HEK293 (cell line): Measurements from ENCODE around the gene HID1.

ENCODE experiments used
- CTCF ChIA-PET: fragments of 350-600 bp; formaldehyde crosslinking; extraction: SDS; loops from one replicate; lab custom pipeline; 2021; ENCODE audit warnings: antibody characterized with exemption; lab: Yijun Ruan, JAX
- POLR2A ChIA-PET: fragments of 300-600 bp; formaldehyde crosslinking; extraction: SDS; loops from one replicate; lab custom pipeline; 2020; ENCODE audit warnings: antibody characterized with exemption, inconsistent platforms; lab: Yijun Ruan, JAX
- H3K27ac ChIP-seq: fragments of 200-500 bp; sonication (Bioruptor generic); 2 replicates; pipeline ENCODE4 v1.5.1; 2014; ENCODE audit warnings: low read depth, low read length, control low read depth, inconsistent platforms; ENCODE audit errors: extremely low read depth
- H3K36me3 ChIP-seq, 2 experiments: fragments of 200-500 bp in 1 of 2; sonication (Bioruptor generic) in 1 of 2; 1 replicate in 1 of 2; 2 replicates in 1 of 2; pipeline ENCODE4 v1.5.1; 2014 to 2017; ENCODE audit warnings: inconsistent platforms in 2 of 2, low read length in 2 of 2; ENCODE audit not compliant: control insufficient read depth in 2 of 2, insufficient read depth in 1 of 2
- H3K4me1 ChIP-seq: fragments of 200-500 bp; sonication (Bioruptor generic); 2 replicates; pipeline ENCODE4 v1.5.1; 2014; ENCODE audit warnings: mild to moderate bottlenecking, low read length, inconsistent platforms; ENCODE audit not compliant: control insufficient read depth, insufficient read depth
- H3K4me3 ChIP-seq: 2 replicates; pipeline ENCODE4 v1.5.1; 2011; ENCODE audit warnings: low read depth, mild to moderate bottlenecking, control low read depth, low read length, moderate library complexity
- H3K9me3 ChIP-seq: fragments of 200-500 bp; sonication (Bioruptor generic); 2 replicates; pipeline ENCODE4 v1.5.1; 2014; ENCODE audit warnings: low read depth, low read length, inconsistent platforms; ENCODE audit not compliant: control insufficient read depth, insufficient read depth
- EGR2 ChIP-seq: fragments of 450-650 bp; formaldehyde crosslinking; IDR thresholded peaks from 2 replicates; pipeline ENCODE4 v1.5.1; 2016; ENCODE audit warnings: low read depth, missing biosample characterization, missing genetic modification characterization
- ELK4 ChIP-seq: IDR thresholded peaks from 2 replicates; pipeline ENCODE4 v1.6.1; 2011; ENCODE audit warnings: mild to moderate bottlenecking, low read depth, low read length, borderline replicate concordance
- KLF7 ChIP-seq: fragments of 450-650 bp; formaldehyde crosslinking; IDR thresholded peaks from 2 replicates; pipeline ENCODE4 v1.5.1; 2016; ENCODE audit warnings: missing biosample characterization, missing genetic modification characterization, borderline replicate concordance
- MZF1 ChIP-seq: fragments of 450-650 bp; formaldehyde crosslinking; IDR thresholded peaks from 2 replicates; pipeline ENCODE4 v1.5.1; 2017; ENCODE audit warnings: missing biosample characterization, missing genetic modification characterization, borderline replicate concordance
- TRIM28 ChIP-seq: IDR thresholded peaks from 2 replicates; pipeline ENCODE4 v1.6.1; 2011; ENCODE audit warnings: low read length, control low read depth, borderline replicate concordance
- WT1 ChIP-seq: fragments of 450-650 bp; formaldehyde crosslinking; IDR thresholded peaks from 2 replicates; pipeline ENCODE4 v1.5.1; 2016; ENCODE audit warnings: missing biosample characterization, missing genetic modification characterization
- ZBTB26 ChIP-seq: fragments of 450-650 bp; formaldehyde crosslinking; optimal IDR thresholded peaks from 2 replicates; pipeline ENCODE3; 2016; ENCODE audit warnings: missing biosample characterization, mild to moderate bottlenecking, missing genetic modification characterization
- ZBTB48 ChIP-seq: fragments of 450-650 bp; formaldehyde crosslinking; IDR thresholded peaks from 2 replicates; pipeline ENCODE4 v1.5.1; 2016; ENCODE audit warnings: missing biosample characterization, missing genetic modification characterization
- ZFHX2 ChIP-seq: fragments of 450-650 bp; formaldehyde crosslinking; conservative IDR thresholded peaks from 2 replicates; pipeline ENCODE4 v1.5.1; 2016; ENCODE audit warnings: missing biosample characterization, missing genetic modification characterization
- ZFP37 ChIP-seq: fragments of 450-650 bp; formaldehyde crosslinking; IDR thresholded peaks from 2 replicates; pipeline ENCODE4 v1.5.1; 2016; ENCODE audit warnings: missing biosample characterization, missing genetic modification characterization
- ZIC2 ChIP-seq: fragments of 450-650 bp; formaldehyde crosslinking; IDR thresholded peaks from 2 replicates; pipeline ENCODE4 v1.5.1; 2016; ENCODE audit warnings: missing biosample characterization, missing genetic modification characterization
- ZNF140 ChIP-seq: fragments of 450-650 bp; formaldehyde crosslinking; IDR thresholded peaks from 2 replicates; pipeline ENCODE4 v1.5.1; 2016; ENCODE audit warnings: missing biosample characterization, missing genetic modification characterization
- ZNF157 ChIP-seq: fragments of 450-650 bp; formaldehyde crosslinking; IDR thresholded peaks from 2 replicates; pipeline ENCODE4 v1.5.1; 2016; ENCODE audit warnings: missing biosample characterization, missing genetic modification characterization
- ZNF18 ChIP-seq: fragments of 450-650 bp; formaldehyde crosslinking; IDR thresholded peaks from 2 replicates; pipeline ENCODE4 v1.5.1; 2016; ENCODE audit warnings: missing biosample characterization, missing genetic modification characterization
- ZNF211 ChIP-seq: fragments of 450-650 bp; formaldehyde crosslinking; IDR thresholded peaks from 2 replicates; pipeline ENCODE4 v1.5.1; 2016; ENCODE audit warnings: low read depth, missing biosample characterization, missing genetic modification characterization
- ZNF239 ChIP-seq: fragments of 450-650 bp; formaldehyde crosslinking; IDR thresholded peaks from 2 replicates; pipeline ENCODE4 v1.5.1; 2016; ENCODE audit warnings: missing biosample characterization, missing genetic modification characterization
- ZNF280D ChIP-seq: fragments of 450-650 bp; formaldehyde crosslinking; IDR thresholded peaks from 2 replicates; pipeline ENCODE4 v1.5.1; 2016; ENCODE audit warnings: missing biosample characterization, missing genetic modification characterization
- ZNF423 ChIP-seq: fragments of 450-650 bp; formaldehyde crosslinking; IDR thresholded peaks from 2 replicates; pipeline ENCODE4 v1.5.1; 2016; ENCODE audit warnings: missing biosample characterization, missing genetic modification characterization
- ZNF433 ChIP-seq: fragments of 450-650 bp; formaldehyde crosslinking; IDR thresholded peaks from 2 replicates; pipeline ENCODE4 v1.5.1; 2016; ENCODE audit warnings: missing biosample characterization, missing genetic modification characterization, low read depth
- ZNF501 ChIP-seq: fragments of 450-650 bp; formaldehyde crosslinking; IDR thresholded peaks from 2 replicates; pipeline ENCODE4 v1.5.1; 2016; ENCODE audit warnings: missing biosample characterization, missing genetic modification characterization
- ZNF529 ChIP-seq: fragments of 450-650 bp; formaldehyde crosslinking; IDR thresholded peaks from 2 replicates; pipeline ENCODE4 v1.5.1; 2017; ENCODE audit warnings: missing genetic modification characterization, missing biosample characterization; ENCODE audit not compliant: insufficient replicate concordance
- ZNF558 ChIP-seq: fragments of 450-650 bp; formaldehyde crosslinking; IDR thresholded peaks from 2 replicates; pipeline ENCODE4 v1.5.1; 2016; ENCODE audit warnings: missing biosample characterization, missing genetic modification characterization
- ZNF626 ChIP-seq: fragments of 450-650 bp; sonication (Bioruptor Pico); formaldehyde crosslinking; IDR thresholded peaks from 2 replicates; pipeline ENCODE4 v1.5.1; 2018; ENCODE audit warnings: missing biosample characterization, missing genetic modification characterization, inconsistent platforms
- ZNF639 ChIP-seq: fragments of 450-650 bp; formaldehyde crosslinking; IDR thresholded peaks from 2 replicates; pipeline ENCODE4 v1.5.1; 2016; ENCODE audit warnings: missing biosample characterization, missing genetic modification characterization
- ZNF830 ChIP-seq: fragments of 450-650 bp; IDR thresholded peaks from 2 replicates; pipeline ENCODE4 v1.5.0; 2018; ENCODE audit warnings: missing biosample characterization, missing genetic modification characterization, low read depth, mild to moderate bottlenecking, moderate library complexity
- ZNF837 ChIP-seq: fragments of 450-650 bp; formaldehyde crosslinking; IDR thresholded peaks from 2 replicates; pipeline ENCODE4 v1.5.1; 2016; ENCODE audit warnings: missing biosample characterization, missing genetic modification characterization
- ZSCAN18 ChIP-seq: fragments of 450-650 bp; formaldehyde crosslinking; IDR thresholded peaks from 2 replicates; pipeline ENCODE4 v1.5.1; 2016; ENCODE audit warnings: missing biosample characterization, missing genetic modification characterization

Gene HID1

GRCh38 chr17:74971842-74972106 lies 785 bp downstream of the HID1 start (continued):
- TF ChIP-seq ZNF239 (tag by site-specific recombination), result no peak
- no peak for TF ChIP-seq ZNF157
- peak; percentile 95 for TF ChIP-seq ZIC2
- TF ChIP-seq ZNF140 (tag by site-specific recombination), result no peak
- peak; percentile 32; the same call in 1 of the 2 replicates for TF ChIP-seq ZBTB48 (tag by site-specific recombination)
- no peak for TF ChIP-seq ZSCAN18 (tag by site-specific recombination)
- peak; percentile 59; the same call in 1 of the 2 replicates for TF ChIP-seq ZNF423 (tag by site-specific recombination)
- no peak for TF ChIP-seq ZNF639 (tag by site-specific recombination)
- peak; percentile 24 for TF ChIP-seq ZBTB26 (tag by site-specific recombination)

- peak overlapping the region; percentile 16; the same call in 1 of the 2 replicates for H3K27ac ChIP-seq
- H3K4me3 ChIP-seq, result peak overlapping the region; percentile 74
- no peaks in the 10 kb centered on the region for H3K9me3 ChIP-seq
- H3K4me1 ChIP-seq, result peaks cover 4% of the 10 kb centered on the region; the same call in 1 of the 2 replicates
- POLR2A ChIA-PET, result interaction anchor here (0.6 to 5.4 kb wide), 14 partner anchors 10 to 291 kb away, joined by 3 to 50 read pairs (median 6); partner anchors contain the start of genes CDR2L, FDXR, GGA3 and MRPL58
- CTCF ChIA-PET, result interaction anchor here (0.6 to 4.2 kb wide), 5 partner anchors 10 to 530 kb away, joined by 3 to 42 read pairs (median 4); no protein-coding TSS in a partner anchor
- H3K36me3 ChIP-seq, result no peaks in the 10 kb centered on the region
- TF ChIP-seq ZIC2 (no peak), ZNF18 (no peak), ZFHX2 (tag by site-specific recombination) (peak; percentile 8; the same call in 1 of the 2 replicates), ZNF211 (tag by site-specific recombination) (no peak), ZNF837 (tag by site-specific recombination) (no peak), EGR2 (tag by site-specific recombination) (no peak; the same call in 1 of the 2 replicates), KLF7 (no peak), WT1 (tag by site-specific recombination) (peak; percentile 36; the same call in 1 of the 2 replicates), ELK4 (no peak), TRIM28 (no peak), ZNF529 (tag by site-specific recombination) (no peak), MZF1 (tag by site-specific recombination) (no peak), ZNF433 (tag by site-specific recombination) (no peak), ZNF501 (no peak), ZNF558 (tag by site-specific recombination) (no peak), ZFP37 (tag by site-specific recombination) (no peak), ZNF626 (no peak), ZNF280D (tag by site-specific recombination) (no peak), ZNF830 (no peak)
Measured at GRCh38 chr17:74971069-74971841, 1.3 kb downstream of the HID1 start.
